ENCODE results near the gene ANKRD62.

Gene ANKRD62

DNA sequence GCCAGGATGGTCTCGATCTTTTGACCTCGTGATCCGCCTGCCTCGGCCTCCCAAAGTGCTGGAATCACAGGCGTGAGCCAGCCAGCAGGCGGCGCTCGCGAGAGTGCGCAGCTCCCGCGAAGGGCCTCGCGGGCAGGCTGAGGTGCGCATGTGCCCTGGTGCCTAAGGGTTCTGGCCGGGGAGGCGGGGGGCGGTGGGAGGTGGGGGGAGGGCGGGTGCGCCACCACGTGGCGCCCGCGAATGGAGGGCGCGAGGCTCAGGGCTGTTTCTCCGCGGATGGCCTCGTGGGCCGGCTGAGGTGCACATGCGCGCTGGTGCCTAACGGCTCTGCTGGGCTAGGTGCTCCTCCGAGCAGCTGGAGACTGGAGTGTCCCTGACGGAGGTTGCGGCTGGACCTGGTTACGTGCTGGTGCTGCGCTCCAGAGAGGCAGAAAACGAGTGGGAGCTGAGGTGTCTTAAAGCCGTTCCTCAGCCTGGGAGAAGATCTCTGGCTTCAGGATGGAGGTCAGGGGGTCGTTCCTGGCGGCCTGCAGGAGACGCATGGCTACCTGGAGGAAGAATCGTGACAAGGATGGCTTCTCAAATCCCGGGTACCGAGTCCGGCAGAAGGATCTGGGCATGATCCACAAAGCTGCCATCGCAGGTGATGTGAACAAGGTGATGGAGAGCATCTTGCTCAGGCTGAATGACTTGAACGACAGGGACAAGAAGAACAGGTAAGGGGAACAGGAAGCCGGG is at the start of gene ANKRD62:
Gene ANKRD62 (plus strand): TSS at position 324 of the 738 bp plus-strand sequence. CDS start 175 bp downstream, at position 499.
- H3K4me1 Mint-ChIP-seq (ENCODE audit: low read depth) = peaks cover 1% of the 10 kb centered on the region
- peaks cover 3% of the 10 kb centered on the region for H3K9me3 Mint-ChIP-seq
- H3K36me3 Mint-ChIP-seq (ENCODE audit: low read depth) = no peaks in the 10 kb centered on the region
- H3K4me3 Mint-ChIP-seq = no peak within 1 kb of the TSS
- no peak within 1 kb of the TSS for H3K27ac Mint-ChIP-seq
- peaks cover 3% of the 10 kb centered on the region for H3K27me3 Mint-ChIP-seq (ENCODE audit: low read depth)
- no peak for DNase-seq (ENCODE audit: low spot score)

DNA sequence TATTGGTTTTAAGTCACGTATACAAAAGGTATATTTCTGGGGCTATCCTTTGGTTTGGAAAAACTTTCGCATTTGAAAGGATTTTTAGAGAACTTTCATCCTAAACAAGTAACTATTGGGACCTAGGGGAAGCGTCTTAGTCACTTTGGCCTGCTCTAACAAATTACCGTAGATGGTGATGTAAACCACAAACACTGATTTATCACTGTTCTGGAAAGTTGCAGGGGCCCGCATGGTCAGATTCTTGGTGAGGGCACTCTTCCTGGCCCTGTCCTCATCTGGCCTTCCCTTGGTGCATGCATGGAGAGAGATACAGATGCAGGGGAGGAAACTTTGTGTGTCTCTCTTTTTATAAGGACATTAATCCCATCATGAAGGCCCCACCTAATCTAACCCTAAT is 49.1 kb upstream of the ANKRD62 start:
- Mint-ChIP-seq H3K27ac (no peak overlapping the region), H3K9me3 (no peaks in the 10 kb centered on the region), H3K27me3 (ENCODE audit: low read depth) (no peaks in the 10 kb centered on the region), H3K36me3 (ENCODE audit: low read depth) (no peaks in the 10 kb centered on the region), H3K4me1 (ENCODE audit: low read depth) (peaks cover 10% of the 10 kb centered on the region), H3K4me3 (no peak overlapping the region)
- no peak for DNase-seq (ENCODE audit: low spot score)

DNA sequence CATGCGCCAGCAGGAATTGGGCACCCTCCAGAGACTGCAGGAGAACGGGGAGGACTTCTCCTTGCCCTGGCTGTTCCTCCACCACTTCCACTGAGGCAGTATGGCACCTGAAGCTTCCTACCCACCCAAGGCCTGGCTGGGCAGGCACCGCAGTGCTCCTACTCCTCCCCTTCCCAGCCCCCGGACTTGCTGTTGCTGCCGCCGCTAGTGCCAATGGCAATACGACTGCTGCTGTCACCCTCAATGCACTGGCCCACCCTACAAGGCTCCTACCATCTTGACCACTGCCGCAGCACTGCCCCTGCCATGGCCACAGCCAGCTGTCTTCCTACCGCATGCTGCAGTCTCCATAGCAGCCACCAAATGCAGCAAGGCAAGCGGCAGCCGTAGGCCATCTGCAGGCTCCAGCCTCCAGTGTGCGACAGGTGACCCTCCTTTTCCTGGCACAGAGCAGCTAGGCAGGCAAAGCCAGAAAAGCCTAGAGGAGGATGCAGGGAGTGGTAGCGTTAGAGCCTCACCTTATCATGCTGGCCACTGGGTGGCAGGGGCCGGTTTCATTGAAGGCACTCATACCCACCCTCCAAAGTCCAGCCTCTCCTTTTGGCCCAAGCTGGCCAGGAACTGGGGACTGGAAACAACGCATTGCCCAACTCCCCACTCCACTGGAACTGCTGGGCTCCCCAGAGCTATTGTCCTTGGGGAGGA is 47.4 kb upstream of the ANKRD62 start:
- Mint-ChIP-seq H3K36me3 (ENCODE audit: low read depth) (no peaks in the 10 kb centered on the region), H3K27me3 (ENCODE audit: low read depth) (peaks cover 2% of the 10 kb centered on the region), H3K4me1 (ENCODE audit: low read depth) (peaks cover 7% of the 10 kb centered on the region), H3K27ac (no peak overlapping the region), H3K9me3 (no peaks in the 10 kb centered on the region), H3K4me3 (no peak overlapping the region)
- no peak for DNase-seq (ENCODE audit: low spot score)

DNA sequence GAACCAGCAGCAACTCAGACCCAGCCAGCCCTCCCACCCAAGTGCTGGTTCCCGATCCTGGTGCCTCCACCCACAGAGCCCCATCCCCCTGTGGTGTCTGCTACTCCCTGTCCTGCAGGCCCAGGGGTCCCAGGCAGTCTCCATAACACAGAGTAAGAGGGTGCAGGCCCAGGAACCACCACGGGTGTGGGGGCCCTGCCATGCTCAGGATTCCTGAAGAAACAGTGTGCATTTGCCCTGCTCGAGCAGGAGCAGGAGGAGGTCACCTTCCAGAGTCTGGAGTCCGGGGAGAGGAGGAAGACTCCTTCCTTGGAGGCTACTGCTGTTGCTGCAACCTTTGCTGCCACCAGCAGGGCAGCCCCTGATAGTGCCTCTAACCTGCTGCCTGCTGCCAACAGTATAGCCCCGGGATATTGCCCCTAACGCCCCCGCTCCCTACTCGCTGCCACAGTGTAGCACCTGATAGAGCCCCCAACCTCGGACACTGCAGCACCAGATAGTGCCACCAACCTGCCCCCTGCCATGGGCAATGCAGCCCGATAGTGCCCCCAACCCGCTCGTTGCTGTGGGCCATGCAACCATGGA is 46.8 kb upstream of the ANKRD62 start:
- peaks cover 3% of the 10 kb centered on the region for H3K27me3 Mint-ChIP-seq (ENCODE audit: low read depth)
- no peak overlapping the region for H3K27ac Mint-ChIP-seq
- no peaks in the 10 kb centered on the region for H3K36me3 Mint-ChIP-seq (ENCODE audit: low read depth)
- H3K9me3 Mint-ChIP-seq = no peaks in the 10 kb centered on the region
- no peak overlapping the region for H3K4me3 Mint-ChIP-seq
- peaks cover 2% of the 10 kb centered on the region for H3K4me1 Mint-ChIP-seq (ENCODE audit: low read depth)
- no peak for DNase-seq (ENCODE audit: low spot score)

DNA sequence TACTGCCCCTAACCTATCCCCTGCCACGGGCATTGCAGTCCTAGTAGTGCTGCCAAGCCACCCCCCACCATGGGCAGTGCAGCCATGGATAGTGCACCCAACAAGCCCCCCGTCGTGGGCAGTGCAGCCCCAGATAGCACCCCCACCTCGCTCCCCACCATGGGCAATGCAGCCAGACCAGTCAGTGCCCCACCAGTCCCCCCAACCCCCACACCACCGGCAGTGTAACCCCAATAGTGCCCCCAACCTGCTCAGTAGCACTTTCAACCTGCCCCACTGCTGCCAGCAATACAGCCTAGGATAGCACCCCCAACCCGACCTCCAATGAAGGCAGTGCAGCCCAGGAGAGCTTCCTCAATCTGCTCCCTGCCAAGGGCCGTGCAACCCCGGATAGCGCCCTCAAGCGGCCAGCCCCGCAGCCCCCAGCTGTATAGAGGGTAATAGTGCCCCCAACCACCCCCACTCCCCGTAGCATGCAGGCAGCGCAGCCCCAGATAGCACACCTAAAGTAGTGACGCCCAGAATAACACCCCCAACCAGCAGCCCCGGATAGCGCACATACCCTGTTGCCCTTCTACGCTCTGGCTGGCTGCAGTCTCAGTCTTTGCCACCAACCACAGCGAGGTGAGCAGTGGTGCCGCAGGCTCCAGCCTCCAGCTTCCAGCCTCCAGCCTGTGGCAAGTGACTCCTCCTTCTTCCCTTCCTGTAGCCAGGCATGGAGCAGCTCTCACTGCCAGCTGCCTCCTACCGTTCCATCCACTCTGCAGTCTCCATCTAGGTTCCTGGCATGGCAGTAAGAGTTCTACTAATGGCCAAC is 45.4 kb upstream of the ANKRD62 start:
- H3K4me3 Mint-ChIP-seq = no peak overlapping the region
- DNase-seq (ENCODE audit: low spot score) = no peak
- no peaks in the 10 kb centered on the region for H3K9me3 Mint-ChIP-seq
- peaks cover 10% of the 10 kb centered on the region for H3K27me3 Mint-ChIP-seq (ENCODE audit: low read depth)
- H3K4me1 Mint-ChIP-seq (ENCODE audit: low read depth) = peaks cover 2% of the 10 kb centered on the region
- H3K36me3 Mint-ChIP-seq (ENCODE audit: low read depth) = no peaks in the 10 kb centered on the region
- H3K27ac Mint-ChIP-seq = no peak overlapping the region

DNA sequence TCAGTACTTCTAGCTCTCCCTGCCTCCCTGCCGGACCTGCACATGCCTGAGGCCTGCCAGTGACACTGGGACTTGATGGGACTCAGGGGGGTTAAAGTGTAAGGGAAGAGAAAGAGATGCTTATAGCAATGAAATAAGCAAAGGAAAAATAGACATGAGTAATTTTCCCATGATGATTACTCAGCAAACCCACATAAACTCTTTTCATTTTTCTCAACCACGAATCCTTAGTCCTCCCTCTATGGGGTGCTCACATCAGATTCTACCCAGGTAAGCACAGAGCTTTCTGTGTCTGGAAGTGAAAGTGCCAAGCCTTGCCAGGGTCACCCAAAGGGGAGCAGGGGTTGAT is 44.8 kb upstream of the ANKRD62 start:
- Mint-ChIP-seq H3K4me3 (no peak overlapping the region), H3K27ac (no peak overlapping the region), H3K4me1 (ENCODE audit: low read depth) (peaks cover 2% of the 10 kb centered on the region), H3K36me3 (ENCODE audit: low read depth) (no peaks in the 10 kb centered on the region), H3K27me3 (ENCODE audit: low read depth) (peaks cover 12% of the 10 kb centered on the region), H3K9me3 (no peaks in the 10 kb centered on the region)
- no peak for DNase-seq (ENCODE audit: low spot score)

DNA sequence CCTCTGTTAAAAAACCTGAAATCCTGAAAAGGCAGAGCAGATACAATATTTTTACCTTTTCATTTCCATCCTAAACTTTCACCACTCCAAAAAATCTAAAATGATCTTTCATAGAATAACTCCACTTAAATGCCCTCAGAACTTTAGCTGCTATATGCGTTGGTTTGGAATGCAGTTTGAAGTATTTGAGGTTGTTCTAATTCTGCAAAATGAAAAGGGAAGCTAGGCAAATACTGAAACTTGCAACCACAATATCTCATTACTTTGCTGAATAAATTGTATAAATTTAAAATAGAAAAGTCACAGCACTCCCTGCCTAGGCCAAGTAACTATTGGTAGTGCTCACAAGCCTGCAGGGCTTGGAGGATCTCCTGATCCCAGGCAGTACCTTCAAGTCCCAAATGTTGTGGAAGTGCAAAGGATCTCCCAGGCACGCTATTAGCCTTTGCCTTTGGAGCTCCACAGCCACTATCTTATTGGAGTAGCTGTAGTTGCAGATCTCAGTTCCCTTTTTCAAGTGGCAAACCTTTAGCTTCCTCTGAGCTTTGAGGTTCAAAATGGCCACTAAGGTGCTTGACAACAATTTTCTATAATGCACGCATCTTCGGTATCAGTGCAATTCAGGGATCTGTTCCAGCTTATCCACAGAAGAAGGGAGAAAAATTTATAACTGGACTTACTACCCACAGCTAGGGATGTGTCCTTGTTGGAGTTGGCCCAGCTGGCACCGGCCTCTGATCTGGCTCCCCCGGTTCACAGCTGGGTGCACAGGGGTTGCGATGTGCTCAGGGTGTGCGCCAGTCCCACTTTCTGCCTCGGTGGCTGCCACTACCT is 43.4 kb upstream of the ANKRD62 start:
- H3K9me3 Mint-ChIP-seq = no peaks in the 10 kb centered on the region
- no peak overlapping the region for H3K27ac Mint-ChIP-seq
- DNase-seq (ENCODE audit: low spot score) = no peak
- H3K4me3 Mint-ChIP-seq = no peak overlapping the region
- no peaks in the 10 kb centered on the region for H3K36me3 Mint-ChIP-seq (ENCODE audit: low read depth)
- peaks cover 2% of the 10 kb centered on the region for H3K4me1 Mint-ChIP-seq (ENCODE audit: low read depth)
- H3K27me3 Mint-ChIP-seq (ENCODE audit: low read depth) = peaks cover 12% of the 10 kb centered on the region

DNA sequence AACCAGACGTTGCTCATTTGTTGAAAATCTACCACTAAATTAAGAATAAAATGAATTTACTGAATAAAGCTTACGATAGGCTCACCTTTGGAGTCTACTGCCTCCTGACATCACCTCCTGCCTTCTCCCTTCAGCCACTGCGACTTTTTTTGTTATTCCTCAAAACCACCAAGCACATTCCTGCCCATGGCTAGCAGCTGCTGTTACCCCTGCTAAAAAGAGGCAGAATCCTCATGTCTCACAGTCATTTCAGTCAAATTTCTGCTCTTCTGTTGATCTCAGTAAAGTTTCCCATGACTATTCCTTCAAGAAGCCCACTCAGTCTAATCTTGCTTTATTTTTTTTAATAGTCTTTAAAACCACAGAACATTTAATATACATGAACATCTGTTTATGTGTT is 40.8 kb upstream of the ANKRD62 start:
- Mint-ChIP-seq H3K9me3 (no peaks in the 10 kb centered on the region), H3K27ac (no peak overlapping the region), H3K27me3 (ENCODE audit: low read depth) (peaks cover 12% of the 10 kb centered on the region), H3K4me1 (ENCODE audit: low read depth) (peaks cover 2% of the 10 kb centered on the region), H3K36me3 (ENCODE audit: low read depth) (no peaks in the 10 kb centered on the region), H3K4me3 (no peak overlapping the region)
- DNase-seq (ENCODE audit: low spot score) = no peak

DNA sequence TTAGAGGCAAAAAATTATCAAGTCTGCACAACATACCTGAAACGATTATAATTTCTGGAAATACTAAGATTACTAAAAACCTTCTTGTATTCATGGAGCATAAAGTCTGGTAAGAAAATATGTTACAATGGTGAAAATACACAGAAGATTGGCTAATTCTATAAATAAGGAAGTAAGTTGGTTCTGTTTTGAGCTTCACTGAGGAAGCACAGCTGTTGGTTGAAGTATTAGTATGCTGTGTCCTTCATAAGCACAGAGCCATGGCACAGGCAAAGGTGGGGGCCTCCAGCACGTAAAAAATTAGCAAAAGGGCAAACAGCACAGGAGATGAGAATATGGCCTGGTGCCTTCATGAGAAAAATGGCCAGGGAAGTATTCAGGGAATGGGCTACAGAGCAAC is 40.4 kb upstream of the ANKRD62 start:
- peaks cover 12% of the 10 kb centered on the region for H3K27me3 Mint-ChIP-seq (ENCODE audit: low read depth)
- H3K27ac Mint-ChIP-seq = no peak overlapping the region
- no peaks in the 10 kb centered on the region for H3K9me3 Mint-ChIP-seq
- peaks cover 2% of the 10 kb centered on the region for H3K4me1 Mint-ChIP-seq (ENCODE audit: low read depth)
- no peak for DNase-seq (ENCODE audit: low spot score)
- H3K36me3 Mint-ChIP-seq (ENCODE audit: low read depth) = no peaks in the 10 kb centered on the region
- H3K4me3 Mint-ChIP-seq = no peak overlapping the region

DNA sequence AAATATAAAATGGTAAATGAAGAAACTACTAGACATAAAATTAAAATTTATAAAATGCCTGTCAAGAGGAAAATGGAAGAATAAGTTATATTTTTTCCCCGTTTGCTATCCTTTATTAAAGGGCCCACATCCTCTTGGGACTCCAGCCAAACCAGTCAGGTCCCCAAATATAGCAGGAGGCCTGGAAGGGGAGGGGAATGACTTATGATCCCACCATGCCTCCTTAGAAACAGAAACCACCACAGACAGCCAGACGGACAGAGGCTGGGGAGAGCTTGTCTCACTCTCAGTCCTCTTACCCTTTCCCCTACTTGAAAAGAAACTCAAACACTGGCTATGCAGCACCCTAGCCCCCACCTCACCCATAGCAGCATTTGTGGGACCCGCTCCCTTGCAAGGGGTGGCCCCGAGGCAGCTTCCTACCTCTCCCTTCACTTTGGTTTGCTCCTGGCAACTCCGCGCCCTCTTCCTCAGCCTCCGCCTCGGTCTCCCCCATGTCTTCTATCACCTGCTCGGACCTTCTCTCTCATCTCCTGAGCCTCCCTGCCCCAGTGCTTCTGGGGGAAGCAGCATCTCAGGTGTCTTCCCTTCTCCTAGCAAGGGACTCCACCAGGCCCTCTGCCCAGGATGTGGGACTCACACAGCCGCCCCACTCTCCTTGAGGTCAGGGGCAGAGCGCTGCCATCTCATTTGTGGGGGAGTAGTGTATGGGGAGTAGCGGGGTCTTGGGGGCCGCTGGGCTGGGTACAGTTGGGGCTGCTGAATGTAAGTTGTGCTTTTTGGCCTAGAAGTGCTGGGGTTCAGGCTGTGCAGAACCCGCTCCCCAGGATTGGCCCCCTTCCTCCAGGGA is 37.4 kb upstream of the ANKRD62 start:
- Mint-ChIP-seq H3K4me1 (ENCODE audit: low read depth) (no peaks in the 10 kb centered on the region), H3K27ac (no peak overlapping the region), H3K9me3 (no peaks in the 10 kb centered on the region), H3K27me3 (ENCODE audit: low read depth) (peaks cover 9% of the 10 kb centered on the region), H3K4me3 (no peak overlapping the region), H3K36me3 (ENCODE audit: low read depth) (no peaks in the 10 kb centered on the region)
- DNase-seq (ENCODE audit: low spot score) = no peak

DNA sequence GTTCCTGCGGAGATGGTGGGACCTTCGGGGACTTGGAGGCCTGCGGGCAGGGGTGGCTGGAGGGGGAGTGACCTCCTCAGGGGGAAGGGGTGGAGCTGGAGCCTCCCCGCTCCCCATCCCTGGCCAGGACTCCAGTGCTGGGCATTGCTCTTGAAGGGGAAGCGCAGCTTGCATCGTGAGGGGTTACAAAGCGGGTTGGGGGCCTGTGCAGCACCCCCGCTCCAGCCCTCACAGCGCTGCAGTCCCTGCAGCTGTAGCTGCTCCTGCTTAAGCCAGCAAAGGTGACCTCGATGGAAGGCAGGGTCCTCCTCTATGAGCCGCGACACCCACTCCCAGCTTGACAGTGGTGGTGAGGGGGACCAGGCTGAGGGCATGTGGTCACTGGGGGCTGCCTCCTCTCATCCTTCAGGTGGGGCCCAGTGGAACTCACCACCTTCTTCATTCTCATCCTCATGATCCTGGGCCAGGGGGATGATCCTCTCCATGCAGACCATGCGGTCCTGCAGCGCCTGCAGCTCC is 36.7 kb upstream of the ANKRD62 start:
- Mint-ChIP-seq H3K27ac (no peak overlapping the region), H3K36me3 (ENCODE audit: low read depth) (no peaks in the 10 kb centered on the region), H3K4me1 (ENCODE audit: low read depth) (no peaks in the 10 kb centered on the region), H3K4me3 (no peak overlapping the region), H3K9me3 (no peaks in the 10 kb centered on the region), H3K27me3 (ENCODE audit: low read depth) (peaks cover 9% of the 10 kb centered on the region)
- DNase-seq (ENCODE audit: low spot score) = no peak

DNA sequence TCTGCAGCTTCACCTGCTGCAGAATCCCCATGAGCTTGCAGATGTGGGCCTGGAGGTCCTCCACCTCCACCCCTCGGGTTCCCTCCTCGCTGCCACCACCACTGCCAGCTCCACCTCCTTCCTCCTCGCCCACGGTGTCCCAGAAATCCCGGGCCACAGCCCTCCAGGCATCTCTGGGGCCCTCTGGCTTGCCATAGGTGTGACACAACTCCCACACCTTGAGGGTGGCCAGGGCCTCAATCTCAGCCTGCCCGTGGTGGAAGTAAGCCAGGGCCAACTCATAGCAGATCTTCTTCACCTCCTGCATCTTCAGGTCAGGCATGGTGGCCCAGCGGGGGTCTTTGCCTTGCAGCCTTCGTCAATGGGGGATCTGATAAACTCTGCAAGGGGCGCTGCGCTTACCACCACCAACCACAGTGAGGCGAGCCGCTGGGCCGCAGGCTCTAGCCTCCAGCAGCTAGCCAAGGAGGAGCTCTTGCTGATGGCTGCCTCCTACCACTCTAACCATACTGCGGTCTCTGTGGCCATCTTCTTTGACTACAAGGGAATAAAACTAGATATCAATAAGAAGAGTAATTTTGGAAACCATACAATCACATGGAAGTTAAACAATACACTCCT is 36.1 kb upstream of the ANKRD62 start:
- DNase-seq (ENCODE audit: low spot score) = no peak
- Mint-ChIP-seq H3K27me3 (ENCODE audit: low read depth) (peaks cover 7% of the 10 kb centered on the region), H3K36me3 (ENCODE audit: low read depth) (no peaks in the 10 kb centered on the region), H3K9me3 (no peaks in the 10 kb centered on the region), H3K4me1 (ENCODE audit: low read depth) (no peaks in the 10 kb centered on the region), H3K27ac (no peak overlapping the region), H3K4me3 (no peak overlapping the region)
